Measurements from ENCODE around the gene ADAM12.

- TF ChIP-seq EZH2phosphoT487 (IDR thresholded peaks at IDR 0.05; ENCODE audit: low read depth) (no peak), CTCF (IDR thresholded peaks at IDR 0.05; ENCODE audit: low read depth, low read length) (no peak)
These were observed 306.3 kb downstream of the ADAM12 start for GRCh38 chr10:126081841-126082466.

Data from OCI-LY3 (cell line).